Activated gamma-delta T cell treated with Interleukin-2 at 50 U/mL for 16 hours (primary cell): ENCODE measurements around the gene YRDC.
A peak's percentile ranks its signal among the peaks of the same experiment; 100 is the strongest.
"Not testable (repeated sequence)": the region's sequence is repeated elsewhere in the genome, so short reads cannot be mapped to it uniquely, and the experiment has no call there.

ENCODE experiments used
- DNase-seq: peaks from one replicate; pipeline ENCODE4 v3.0.0-alpha.2; 2020

Gene YRDC

DNA sequence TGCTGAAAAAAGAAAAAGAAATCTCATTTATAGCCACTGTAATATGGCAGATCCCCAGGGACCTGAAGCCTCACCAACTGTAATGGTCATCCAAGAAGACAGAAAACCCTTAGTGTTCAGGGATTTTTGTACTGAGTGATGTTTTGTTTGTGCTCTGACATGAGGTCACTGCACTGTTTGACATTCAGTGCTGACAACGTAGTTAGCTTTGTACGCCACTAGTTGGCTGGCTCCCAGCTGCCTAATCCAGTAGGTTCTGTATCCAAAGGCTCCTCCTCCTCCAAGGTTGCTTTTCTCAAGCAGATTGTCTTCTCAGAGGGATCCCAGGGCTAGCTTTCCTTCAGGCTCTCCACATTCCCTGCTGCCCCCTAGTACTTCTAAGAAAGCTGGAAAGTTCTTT is 9.5 kb upstream of the YRDC start:
- no peak for DNase-seq

DNA sequence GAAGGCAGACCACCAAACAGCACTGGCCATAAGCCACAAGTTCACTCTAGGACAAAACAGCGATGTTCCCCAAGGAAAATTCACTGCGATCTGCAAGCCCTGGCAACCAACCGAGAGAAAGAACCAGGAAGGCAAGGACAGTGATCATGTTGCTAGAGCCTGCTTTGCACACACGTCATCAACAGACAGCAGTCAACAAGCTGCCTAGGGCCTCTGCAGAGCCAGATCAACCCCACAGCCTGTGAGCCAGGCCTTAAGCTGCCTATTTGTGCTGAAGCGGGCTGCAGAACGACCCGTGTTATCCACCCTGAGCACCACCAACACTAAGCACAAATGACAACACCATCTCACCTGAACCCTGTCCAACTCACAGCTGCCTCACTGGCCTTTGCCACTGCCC is 6.2 kb upstream of the YRDC start:
- DNase-seq: no peak

- DNase-seq: no peak
These were observed 5.6 kb upstream of the YRDC start for GRCh38 chr1:37813529-37814145.

DNA sequence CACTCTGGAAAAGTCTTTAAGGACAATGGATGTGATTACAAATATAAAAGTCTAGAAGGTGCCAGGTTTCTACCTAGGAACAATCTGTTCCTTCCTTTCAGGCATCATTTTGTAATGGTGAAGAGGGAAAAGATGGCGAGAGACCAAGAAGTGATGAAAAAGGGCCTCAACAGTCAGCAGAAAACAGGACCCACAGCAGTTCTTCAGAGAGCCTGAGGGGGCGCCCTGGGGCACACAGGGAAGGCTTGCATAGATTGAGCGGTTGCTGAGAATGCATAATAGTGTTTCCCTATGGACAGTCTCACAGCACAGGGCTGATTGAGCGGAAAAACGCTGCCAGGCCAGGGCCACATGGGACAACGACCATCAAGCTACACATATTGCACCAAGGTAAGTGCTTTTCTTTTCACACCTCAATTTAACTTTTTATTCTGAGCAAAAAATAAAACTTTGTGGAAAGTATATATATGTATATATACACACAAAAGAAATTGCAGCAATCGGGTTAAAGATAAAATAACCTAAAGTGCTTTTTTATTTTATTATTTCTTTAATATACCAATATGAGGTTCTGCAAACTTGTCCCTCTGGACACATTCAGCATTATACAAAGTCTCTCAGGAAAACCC is 3.1 kb upstream of the YRDC start:
- DNase-seq: peak; percentile 47

GRCh38 chr1:37809942-37810341 is 1.9 kb upstream of the YRDC start:
- no peak for DNase-seq

GRCh38 chr1:37808369-37809319 is 636 bp upstream of the YRDC start:
- no peak for DNase-seq

GRCh38 chr1:37807220-37807554 is 821 bp downstream of the YRDC start:
- no peak for DNase-seq

DNA sequence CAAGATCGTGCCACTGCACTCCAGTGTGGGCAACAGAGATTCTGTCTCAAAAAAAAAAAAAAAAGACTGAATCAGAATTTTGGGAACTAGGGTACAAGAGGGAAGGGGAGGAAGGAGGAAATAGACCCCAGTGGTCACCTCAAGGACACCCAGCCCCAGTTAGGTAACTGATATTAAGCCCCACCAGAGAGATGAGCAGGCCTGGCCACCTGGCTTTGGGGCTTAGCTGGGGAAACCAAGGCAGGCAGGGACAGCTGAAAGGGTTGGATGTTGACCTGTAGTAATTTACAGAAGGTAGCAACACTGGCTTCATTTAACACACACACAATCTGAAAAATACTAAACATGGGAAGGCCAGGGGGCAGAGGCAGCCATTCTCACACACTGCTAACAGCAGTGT is 5.6 kb downstream of the YRDC start:
- DNase-seq: no peak

- no peak for DNase-seq
These were observed 10.2 kb downstream of the YRDC start for GRCh38 chr1:37797750-37798345.

- DNase-seq: peak; percentile 28
These were observed 12.5 kb downstream of the YRDC start for GRCh38 chr1:37795340-37796125.

- DNase-seq: no peak
These were observed 13.4 kb downstream of the YRDC start for GRCh38 chr1:37794372-37795339.

GRCh38 chr1:37793773-37794371 is 14.1 kb downstream of the YRDC start, which contains the start of gene MANEAL:
Gene MANEAL, plus strand, starts transcription at chr1:37793847. Its CDS starts 336 bp downstream, at chr1:37794183.
- peak; percentile 13 for DNase-seq

- no peak for DNase-seq
These were observed 14.9 kb downstream of the YRDC start for GRCh38 chr1:37792943-37793686.

GRCh38 chr1:37782491-37782890 is 25.5 kb downstream of the YRDC start:
- no peak for DNase-seq

DNA sequence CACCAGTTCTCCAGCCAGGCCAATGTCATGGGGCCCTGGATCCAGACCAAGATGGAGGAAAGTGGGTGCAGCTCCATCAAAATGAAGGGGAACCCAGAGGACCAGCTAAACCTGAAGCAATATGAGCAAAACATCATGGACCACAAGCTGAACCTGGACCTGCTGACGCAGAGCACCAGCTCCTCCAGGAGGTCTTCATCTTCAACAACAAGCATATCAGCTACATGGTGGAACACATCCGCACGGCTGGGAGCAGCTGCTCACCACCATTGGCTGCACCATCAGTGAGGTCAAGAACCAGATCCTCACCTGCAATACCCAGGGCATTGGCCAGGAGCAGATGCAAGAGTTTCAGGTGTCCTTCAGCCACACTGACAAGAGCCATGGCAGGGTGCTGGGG is 29.4 kb downstream of the YRDC start:
- no peak for DNase-seq

DNA sequence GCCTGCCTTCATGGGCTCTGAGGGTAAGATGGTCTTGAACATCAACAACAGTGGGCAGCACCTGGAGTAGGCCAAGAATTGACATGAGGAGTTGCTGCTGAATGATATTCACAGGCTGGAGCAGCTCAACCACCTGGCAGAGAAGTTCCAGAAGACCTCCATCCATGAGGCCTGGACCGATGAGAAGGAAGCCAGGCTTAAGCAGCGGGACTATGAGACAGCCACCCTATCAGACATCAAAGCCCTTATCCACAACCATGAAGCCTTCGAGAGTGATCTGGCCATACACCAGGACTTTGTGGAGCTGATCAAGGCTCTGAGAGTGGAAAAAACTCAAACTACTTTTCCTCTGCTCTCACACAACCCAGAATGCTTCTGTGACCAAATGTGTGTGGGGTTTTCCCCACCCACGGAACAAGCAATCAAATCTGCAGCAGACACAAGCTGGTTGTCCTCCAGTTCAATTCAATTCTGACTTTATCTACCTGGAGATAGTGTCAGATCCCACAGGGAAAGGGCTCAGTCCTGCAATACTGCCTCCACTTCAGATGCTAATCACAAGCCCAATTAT is 31.0 kb downstream of the YRDC start:
- no peak for DNase-seq

DNA sequence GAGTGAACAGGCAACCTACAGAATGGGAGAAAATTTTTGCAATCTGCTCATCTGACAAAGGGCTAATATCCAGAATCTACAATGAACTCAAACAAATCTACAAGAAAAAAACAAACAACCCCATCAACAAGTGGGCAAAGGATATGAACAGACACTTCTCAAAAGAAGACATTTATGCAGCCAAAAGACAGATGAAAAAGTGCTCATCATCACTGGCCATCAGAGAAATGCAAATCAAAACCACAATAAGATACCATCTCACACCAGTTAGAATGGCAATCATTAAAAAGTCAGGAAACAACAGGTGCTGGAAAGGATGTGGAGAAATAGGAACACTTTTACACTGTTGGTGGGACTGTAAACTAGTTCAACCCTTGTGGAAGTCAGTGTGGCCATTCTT is 36.6 kb downstream of the YRDC start:
- DNase-seq: not testable (repeated sequence)

GRCh38 chr1:37767488-37767887 is 40.5 kb downstream of the YRDC start:
- no peak for DNase-seq

GRCh38 chr1:37765916-37766664 is 41.9 kb downstream of the YRDC start:
- DNase-seq: no peak
